Astrocyte (in vitro differentiated cells and primary cell): ENCODE data around the gene TMPRSS3.

Source experiments
- EZH2 ChIP-seq: IDR thresholded peaks from 2 replicates; pipeline ENCODE4 v1.6.1; 2012; ENCODE audit warnings: mild to moderate bottlenecking, low read length, inconsistent platforms; ENCODE audit not compliant: insufficient read depth
- TF ChIP-seq, protein P1 (sequence below): IDR thresholded peaks from 2 replicates; pipeline ENCODE4 v1.5.1; 2011; ENCODE audit warnings: low read depth, mild to moderate bottlenecking, inconsistent platforms, low read length, moderate library complexity; ENCODE audit not compliant: insufficient read depth

DNA sequence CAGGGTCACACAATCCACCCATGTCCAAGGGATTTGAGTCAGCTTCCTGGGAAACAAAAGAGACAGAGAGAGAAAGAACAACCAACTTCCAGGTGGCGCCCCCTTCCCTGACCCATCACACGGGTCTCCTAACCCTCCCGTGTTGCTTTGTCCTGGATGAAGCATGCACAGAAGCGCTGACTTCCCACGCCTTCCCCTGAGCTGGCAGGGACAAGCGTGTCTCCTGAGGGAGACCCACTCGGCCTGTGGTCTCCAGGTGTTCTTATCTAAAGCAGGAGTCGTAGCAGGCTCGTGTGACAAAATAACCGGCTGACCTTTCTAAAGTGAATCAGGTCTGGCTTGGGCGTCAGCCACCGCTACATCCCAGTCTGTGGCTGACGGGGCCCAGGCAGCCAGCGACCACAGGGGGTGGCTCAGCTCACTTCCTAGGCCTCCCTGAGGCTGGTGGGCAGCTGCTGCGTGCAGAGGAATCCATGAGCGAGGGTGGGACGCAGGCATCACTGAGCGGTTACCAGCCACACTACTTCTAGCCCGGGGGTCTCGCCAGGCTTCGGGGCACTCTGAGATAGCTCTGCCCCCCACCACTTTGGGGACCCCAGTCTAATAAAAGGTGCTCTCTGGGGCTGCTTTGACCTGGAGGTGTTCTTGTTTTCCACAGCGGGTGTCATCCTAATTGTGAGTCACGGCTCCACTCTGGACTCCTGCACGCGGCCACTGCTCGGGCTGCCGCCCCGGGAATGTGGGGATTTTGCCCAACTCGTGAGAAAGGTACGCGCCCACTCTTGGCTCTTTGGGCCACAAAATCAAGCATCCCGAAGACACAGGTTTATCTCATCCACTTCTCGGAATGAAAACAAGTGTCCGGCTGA, 48.3 kb upstream of the TMPRSS3 start:
- TF ChIP-seq, protein P1, sequence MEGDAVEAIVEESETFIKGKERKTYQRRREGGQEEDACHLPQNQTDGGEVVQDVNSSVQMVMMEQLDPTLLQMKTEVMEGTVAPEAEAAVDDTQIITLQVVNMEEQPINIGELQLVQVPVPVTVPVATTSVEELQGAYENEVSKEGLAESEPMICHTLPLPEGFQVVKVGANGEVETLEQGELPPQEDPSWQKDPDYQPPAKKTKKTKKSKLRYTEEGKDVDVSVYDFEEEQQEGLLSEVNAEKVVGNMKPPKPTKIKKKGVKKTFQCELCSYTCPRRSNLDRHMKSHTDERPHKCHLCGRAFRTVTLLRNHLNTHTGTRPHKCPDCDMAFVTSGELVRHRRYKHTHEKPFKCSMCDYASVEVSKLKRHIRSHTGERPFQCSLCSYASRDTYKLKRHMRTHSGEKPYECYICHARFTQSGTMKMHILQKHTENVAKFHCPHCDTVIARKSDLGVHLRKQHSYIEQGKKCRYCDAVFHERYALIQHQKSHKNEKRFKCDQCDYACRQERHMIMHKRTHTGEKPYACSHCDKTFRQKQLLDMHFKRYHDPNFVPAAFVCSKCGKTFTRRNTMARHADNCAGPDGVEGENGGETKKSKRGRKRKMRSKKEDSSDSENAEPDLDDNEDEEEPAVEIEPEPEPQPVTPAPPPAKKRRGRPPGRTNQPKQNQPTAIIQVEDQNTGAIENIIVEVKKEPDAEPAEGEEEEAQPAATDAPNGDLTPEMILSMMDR = no peak
- no peak for TF ChIP-seq EZH2
